ENCODE data around the gene EDNRA.

GRCh38 chr4:147487616-147488015 lies 6.7 kb downstream of the EDNRA start:
- TF ChIP-seq EP300 (IDR thresholded peaks at IDR 0.05) (no peak), POLR2A (IDR thresholded peaks at IDR 0.05) (no peak)
- TF ChIP-seq, protein P1, sequence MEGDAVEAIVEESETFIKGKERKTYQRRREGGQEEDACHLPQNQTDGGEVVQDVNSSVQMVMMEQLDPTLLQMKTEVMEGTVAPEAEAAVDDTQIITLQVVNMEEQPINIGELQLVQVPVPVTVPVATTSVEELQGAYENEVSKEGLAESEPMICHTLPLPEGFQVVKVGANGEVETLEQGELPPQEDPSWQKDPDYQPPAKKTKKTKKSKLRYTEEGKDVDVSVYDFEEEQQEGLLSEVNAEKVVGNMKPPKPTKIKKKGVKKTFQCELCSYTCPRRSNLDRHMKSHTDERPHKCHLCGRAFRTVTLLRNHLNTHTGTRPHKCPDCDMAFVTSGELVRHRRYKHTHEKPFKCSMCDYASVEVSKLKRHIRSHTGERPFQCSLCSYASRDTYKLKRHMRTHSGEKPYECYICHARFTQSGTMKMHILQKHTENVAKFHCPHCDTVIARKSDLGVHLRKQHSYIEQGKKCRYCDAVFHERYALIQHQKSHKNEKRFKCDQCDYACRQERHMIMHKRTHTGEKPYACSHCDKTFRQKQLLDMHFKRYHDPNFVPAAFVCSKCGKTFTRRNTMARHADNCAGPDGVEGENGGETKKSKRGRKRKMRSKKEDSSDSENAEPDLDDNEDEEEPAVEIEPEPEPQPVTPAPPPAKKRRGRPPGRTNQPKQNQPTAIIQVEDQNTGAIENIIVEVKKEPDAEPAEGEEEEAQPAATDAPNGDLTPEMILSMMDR (IDR thresholded peaks at IDR 0.05) = no peak
